Natural killer cell (primary cell): ENCODE measurements around the gene HOXC12. TPM values are rescaled to one million over a fixed set of nuclear protein-coding genes. Genes with fewer than 3 reads are reported as not detected.

Experiments used
- ATAC-seq, 3 donors: fragments of 150-1000 bp in 2 of 3; fragments of 200-7000 bp in 1 of 3; cut with Tn5 transposase; 1 replicate in 1 of 3; 2 replicates in 2 of 3; pipeline ENCODE4 v1.10.0; 2021; ENCODE audit warnings: mild to moderate bottlenecking in 2 of 3, moderate library complexity in 2 of 3
- DNase-seq, 2 donors: peaks; one replicate each; pipeline versions ENCODE4 v3.0.0 to v3.0.0-alpha.2; 2013 to 2021; ENCODE audit warnings: mixed read lengths in 1 of 2
- H3K27ac ChIP-seq: one replicate; pipeline ENCODE4 v1.5.1; 2013; ENCODE audit warnings: mild to moderate bottlenecking, low read length
- H3K27me3 ChIP-seq: one replicate; pipeline ENCODE4 v1.6.1; 2013; ENCODE audit warnings: low read length; ENCODE audit not compliant: control insufficient read depth, insufficient read depth
- H3K36me3 ChIP-seq: one replicate; pipeline ENCODE4 v1.6.1; 2013; ENCODE audit warnings: low read length; ENCODE audit not compliant: control insufficient read depth, insufficient read depth
- H3K4me1 ChIP-seq: one replicate; pipeline ENCODE4 v1.6.1; 2013; ENCODE audit warnings: low read length; ENCODE audit not compliant: control insufficient read depth, insufficient read depth
- H3K4me3 ChIP-seq: one replicate; pipeline ENCODE4 v1.5.1; 2013; ENCODE audit warnings: low read length
- H3K9me3 ChIP-seq: one replicate; pipeline ENCODE4 v1.6.1; 2013; ENCODE audit warnings: low read length; ENCODE audit not compliant: control insufficient read depth, insufficient read depth
- H3K27ac Mint-ChIP-seq, 2 donors: one replicate each; pipeline ENCODE4 v1.8.0; 2022; ENCODE audit warnings: mild to moderate bottlenecking in 2 of 2, mixed read lengths in 2 of 2, moderate library complexity in 1 of 2
- H3K27me3 Mint-ChIP-seq, 2 donors: one replicate each; pipeline ENCODE4 v1.8.0; 2022; ENCODE audit warnings: low read depth in 2 of 2, mixed read lengths in 2 of 2
- H3K36me3 Mint-ChIP-seq: one replicate; pipeline ENCODE4 v1.8.0; 2022; ENCODE audit warnings: mixed read lengths
- H3K4me1 Mint-ChIP-seq, 2 donors: one replicate each; pipeline ENCODE4 v1.8.0; 2022; ENCODE audit warnings: mixed read lengths in 2 of 2
- H3K4me3 Mint-ChIP-seq: one replicate; pipeline ENCODE4 v1.8.0; 2022; ENCODE audit warnings: mild to moderate bottlenecking, moderate library complexity, mixed read lengths
- H3K9me3 Mint-ChIP-seq, 2 donors: one replicate each; pipeline ENCODE4 v1.8.0; 2022; ENCODE audit warnings: mixed read lengths in 2 of 2
- WGBS: methylation state at CpG from one replicate; pipeline ENCODE4 v1.1.7; 2013; ENCODE audit warnings: missing lambda C conversion rate; ENCODE audit not compliant: insufficient coverage; 5-methylcytosine and 5-hydroxymethylcytosine counted together
- intact Hi-C: fragments of 100-400 bp; cut with micrococcal nuclease; formaldehyde crosslinking; loops from one replicate; pipeline ENCODE4 v1.14.2; 2022
- total RNA-seq, 4 donors: library from RNA; stranded (reverse); fragments of 120-200 nt in 1 of 4; gene quantifications; one replicate each; pipeline versions ENCODE4 v1.2.3 to v1.2.4, GENCODE V29; 2013 to 2022
- TF ChIP-seq, protein P1 (sequence below): fragments of 200-600 bp; IDR thresholded peaks from one replicate; pipeline ENCODE4 v1.8.0; 2022; ENCODE audit warnings: antibody characterized with exemption

The HOXC12 gene
- total RNA-seq, 3 donors from 2014 or later (not counting 1 experiment from before 2014, with no cell fraction given): not detected

DNA sequence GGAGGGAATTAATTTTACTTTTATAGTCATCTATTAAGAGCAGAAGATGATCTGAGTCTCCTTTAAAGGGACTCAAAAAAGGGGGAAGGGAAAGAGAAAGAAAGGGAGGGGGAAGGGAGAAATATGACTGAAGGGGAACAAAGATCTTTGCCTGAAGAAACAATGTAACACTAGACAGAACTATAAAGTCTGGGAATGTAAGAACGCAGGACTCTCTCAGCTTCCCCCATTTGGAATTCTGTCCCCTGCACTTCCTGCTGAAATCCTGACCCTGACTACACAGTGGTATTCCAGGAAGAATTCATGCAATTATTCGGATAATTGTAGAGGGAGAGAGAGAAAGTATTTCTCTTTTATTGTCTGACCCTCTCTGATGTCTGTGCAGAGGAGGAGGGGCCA lies 9.6 kb downstream of the HOXC12 start:
- TF ChIP-seq, protein P1, sequence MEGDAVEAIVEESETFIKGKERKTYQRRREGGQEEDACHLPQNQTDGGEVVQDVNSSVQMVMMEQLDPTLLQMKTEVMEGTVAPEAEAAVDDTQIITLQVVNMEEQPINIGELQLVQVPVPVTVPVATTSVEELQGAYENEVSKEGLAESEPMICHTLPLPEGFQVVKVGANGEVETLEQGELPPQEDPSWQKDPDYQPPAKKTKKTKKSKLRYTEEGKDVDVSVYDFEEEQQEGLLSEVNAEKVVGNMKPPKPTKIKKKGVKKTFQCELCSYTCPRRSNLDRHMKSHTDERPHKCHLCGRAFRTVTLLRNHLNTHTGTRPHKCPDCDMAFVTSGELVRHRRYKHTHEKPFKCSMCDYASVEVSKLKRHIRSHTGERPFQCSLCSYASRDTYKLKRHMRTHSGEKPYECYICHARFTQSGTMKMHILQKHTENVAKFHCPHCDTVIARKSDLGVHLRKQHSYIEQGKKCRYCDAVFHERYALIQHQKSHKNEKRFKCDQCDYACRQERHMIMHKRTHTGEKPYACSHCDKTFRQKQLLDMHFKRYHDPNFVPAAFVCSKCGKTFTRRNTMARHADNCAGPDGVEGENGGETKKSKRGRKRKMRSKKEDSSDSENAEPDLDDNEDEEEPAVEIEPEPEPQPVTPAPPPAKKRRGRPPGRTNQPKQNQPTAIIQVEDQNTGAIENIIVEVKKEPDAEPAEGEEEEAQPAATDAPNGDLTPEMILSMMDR: no peak
- Histone ChIP-seq H3K9me3 (no peaks in the 10 kb centered on the region), H3K27ac (no peak overlapping the region), H3K36me3 (no peaks in the 10 kb centered on the region), H3K4me3 (no peak overlapping the region), H3K27me3 (peaks cover 96% of the 10 kb centered on the region), H3K4me1 (peaks cover 33% of the 10 kb centered on the region)
- WGBS: 6% methylated on average over 2 of the region's 2 CpGs
- peaks cover 18% of the 10 kb centered on the region for H3K36me3 Mint-ChIP-seq
- intact Hi-C loops: no loop called here
- H3K4me1 Mint-ChIP-seq: peaks cover 42 to 44% of the 10 kb centered on the region in 2 donors
- H3K4me3 Mint-ChIP-seq: peak overlapping the region; percentile 32
- H3K27me3 Mint-ChIP-seq: peaks cover 75 to 96% of the 10 kb centered on the region in 2 donors
- ATAC-seq (no peak), DNase-seq (no peak)
- no peaks in the 10 kb centered on the region for H3K9me3 Mint-ChIP-seq
- no peak overlapping the region for H3K27ac Mint-ChIP-seq

DNA sequence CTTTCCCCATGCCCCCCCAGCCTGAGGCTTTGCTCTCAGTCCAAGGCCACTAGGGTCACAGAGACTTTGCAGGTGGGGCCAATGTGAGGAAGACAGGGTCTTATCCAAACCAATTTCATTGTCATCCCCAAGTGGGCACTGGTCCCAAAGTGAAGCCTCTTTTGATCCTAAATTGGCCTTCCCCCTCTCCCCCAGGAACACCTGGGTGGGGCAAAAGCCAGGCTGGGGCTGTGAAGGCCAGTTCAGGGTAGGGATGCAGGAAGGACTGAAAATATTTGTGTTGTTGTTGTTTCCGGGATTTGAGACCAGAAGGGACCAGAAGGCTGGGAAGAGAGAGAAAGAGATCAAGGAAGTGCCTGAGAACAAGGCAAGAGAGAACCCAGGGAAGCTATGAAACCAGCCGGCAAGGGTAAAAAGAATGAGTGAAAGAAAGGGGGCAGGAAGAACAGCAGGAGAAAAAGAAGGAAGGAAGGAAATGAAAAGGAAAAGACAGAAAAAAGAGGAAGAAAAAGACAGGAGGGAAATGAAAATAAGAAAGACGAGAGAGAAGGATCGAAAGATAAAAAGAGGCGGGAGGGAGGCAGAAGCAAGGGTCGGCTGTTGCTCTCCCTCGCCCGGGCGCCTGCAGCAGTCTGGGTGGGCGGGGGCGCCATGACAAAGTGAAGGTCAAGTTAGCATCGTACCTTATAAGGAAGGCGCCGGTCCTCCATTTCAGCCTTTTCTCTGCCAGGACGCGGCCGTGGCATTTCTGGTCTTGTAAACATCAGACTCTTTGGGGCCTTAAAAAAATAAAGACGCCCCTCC lies 10.8 kb downstream of the HOXC12 start:
- H3K4me1 ChIP-seq: peaks cover 29% of the 10 kb centered on the region
- ATAC-seq: no peak
- Mint-ChIP-seq H3K27me3 (peaks cover 73 to 94% of the 10 kb centered on the region in 2 donors), H3K4me3 (peak overlapping the region; percentile 4), H3K4me1 (peaks cover 32 to 35% of the 10 kb centered on the region in 2 donors), H3K27ac (no peak overlapping the region), H3K9me3 (no peaks in the 10 kb centered on the region), H3K36me3 (peaks cover 8% of the 10 kb centered on the region)
- no peaks in the 10 kb centered on the region for H3K36me3 ChIP-seq
- H3K27ac ChIP-seq: no peak overlapping the region
- TF ChIP-seq, protein P1: no peak
- DNase-seq: no peak
- WGBS: 7% methylated on average over 18 of the region's 18 CpGs
- intact Hi-C loops: no loop called here
- peaks cover 96% of the 10 kb centered on the region for H3K27me3 ChIP-seq
- H3K9me3 ChIP-seq: no peaks in the 10 kb centered on the region
- H3K4me3 ChIP-seq: no peak overlapping the region

DNA sequence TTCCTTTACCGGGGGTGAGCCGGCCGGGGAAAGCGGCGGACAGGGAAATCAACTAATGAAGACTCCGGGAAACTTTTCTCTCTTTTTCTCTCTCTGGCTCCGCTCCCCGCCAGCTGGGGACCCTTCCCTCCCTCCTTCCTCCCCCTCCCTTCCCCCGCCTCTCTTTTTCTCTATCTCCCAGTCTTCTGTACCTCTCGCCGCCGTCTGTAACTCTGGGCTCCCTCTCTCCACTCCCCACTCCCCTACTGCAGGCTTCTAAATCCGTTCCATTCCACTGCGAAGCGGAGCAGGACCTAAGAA lies 11.3 kb downstream of the HOXC12 start:
- Mint-ChIP-seq H3K9me3 (no peaks in the 10 kb centered on the region), H3K4me1 (peaks cover 31 to 33% of the 10 kb centered on the region in 2 donors), H3K4me3 (no peak overlapping the region), H3K27me3 (peaks cover 77 to 95% of the 10 kb centered on the region in 2 donors), H3K27ac (no peak overlapping the region), H3K36me3 (peaks cover 7% of the 10 kb centered on the region)
- Histone ChIP-seq H3K9me3 (no peaks in the 10 kb centered on the region), H3K4me1 (peaks cover 23% of the 10 kb centered on the region), H3K27ac (no peak overlapping the region), H3K27me3 (peaks cover 98% of the 10 kb centered on the region), H3K4me3 (no peak overlapping the region), H3K36me3 (no peaks in the 10 kb centered on the region)
- intact Hi-C loops: no loop called here
- DNase-seq (no peak), ATAC-seq (no peak)
- TF ChIP-seq, protein P1: no peak
- WGBS: 13% methylated on average over 13 of the region's 15 CpGs
